Measurements from ENCODE around the gene UROC1. TPM values are rescaled to one million over a fixed set of nuclear protein-coding genes. Genes with fewer than 3 reads are reported as not detected.

UROC1 gene
- not detected in 2 replicates for total RNA-seq
- 0.03 TPM for polyA plus RNA-seq (2012)

GRCh38 chr3:126517291-126517951 lies at the start of gene UROC1:
TSS of gene UROC1 (minus strand) at chr3:126517773. CDS start at chr3:126517719, 54 bp downstream.
- no peak for DNase-seq (ENCODE audit: low read depth)

DNA sequence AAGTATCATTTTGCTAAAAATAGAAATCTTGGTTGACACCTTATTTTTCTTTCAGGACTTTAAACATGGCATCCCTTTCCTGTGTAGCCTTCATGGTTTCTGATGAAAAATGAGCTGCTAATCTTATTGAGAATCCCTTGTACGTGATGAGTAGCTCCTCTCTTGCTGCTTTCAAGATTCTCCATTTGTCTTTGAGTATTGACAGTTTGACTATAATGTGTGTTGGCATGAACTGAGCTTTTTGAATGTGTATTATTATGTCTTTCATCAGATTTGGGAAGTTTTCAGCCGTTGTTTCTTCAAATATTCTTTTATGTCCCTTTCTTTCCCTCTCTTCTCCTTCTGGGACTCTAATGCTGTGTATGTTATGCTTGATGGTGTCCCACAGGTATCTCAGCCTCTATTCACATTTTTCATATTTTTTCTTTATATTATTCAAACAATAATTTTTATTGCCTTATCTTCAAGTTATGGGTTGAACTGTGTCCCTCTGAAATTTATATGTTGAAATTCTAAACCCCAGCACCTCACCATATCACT lies 45.2 kb upstream of the UROC1 start:
- DNase-seq (ENCODE audit: low read depth) = no peak

GRCh38 chr3:126558336-126559071 lies 40.9 kb upstream of the UROC1 start, which contains the start of gene C3orf22:
TSS of gene C3orf22 (minus strand) at chr3:126558932. CDS start at chr3:126553390, 5,542 bp downstream.
- DNase-seq (ENCODE audit: low read depth) = peak; percentile 10

DNA sequence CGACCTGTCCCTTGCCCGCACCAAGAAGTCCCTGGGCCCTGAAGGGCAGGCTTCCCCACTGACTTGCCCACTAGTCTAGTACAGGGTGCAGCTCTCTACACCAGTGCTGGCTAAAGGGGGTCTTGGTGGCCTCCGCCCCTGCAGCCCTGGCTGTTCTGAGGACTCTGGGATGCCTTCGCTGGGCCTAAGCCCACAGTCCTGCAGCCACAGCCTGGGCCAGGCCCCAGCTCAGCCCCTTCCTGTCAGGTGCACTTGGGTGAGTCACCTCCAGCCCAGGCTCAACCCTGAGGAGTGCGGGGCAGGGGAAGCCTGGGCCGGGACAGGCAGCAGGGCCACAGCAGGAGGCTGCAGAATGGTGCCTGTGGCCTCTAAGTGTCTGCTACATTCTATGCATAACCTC lies 40.2 kb upstream of the UROC1 start:
- DNase-seq (ENCODE audit: low read depth) = peak; percentile 32

- DNase-seq (ENCODE audit: low read depth) = no peak
Observed at GRCh38 chr3:126557415-126557745, 39.8 kb upstream of the UROC1 start.

- DNase-seq (ENCODE audit: low read depth) = no peak
Observed at GRCh38 chr3:126556637-126557414, 39.3 kb upstream of the UROC1 start.

DNA sequence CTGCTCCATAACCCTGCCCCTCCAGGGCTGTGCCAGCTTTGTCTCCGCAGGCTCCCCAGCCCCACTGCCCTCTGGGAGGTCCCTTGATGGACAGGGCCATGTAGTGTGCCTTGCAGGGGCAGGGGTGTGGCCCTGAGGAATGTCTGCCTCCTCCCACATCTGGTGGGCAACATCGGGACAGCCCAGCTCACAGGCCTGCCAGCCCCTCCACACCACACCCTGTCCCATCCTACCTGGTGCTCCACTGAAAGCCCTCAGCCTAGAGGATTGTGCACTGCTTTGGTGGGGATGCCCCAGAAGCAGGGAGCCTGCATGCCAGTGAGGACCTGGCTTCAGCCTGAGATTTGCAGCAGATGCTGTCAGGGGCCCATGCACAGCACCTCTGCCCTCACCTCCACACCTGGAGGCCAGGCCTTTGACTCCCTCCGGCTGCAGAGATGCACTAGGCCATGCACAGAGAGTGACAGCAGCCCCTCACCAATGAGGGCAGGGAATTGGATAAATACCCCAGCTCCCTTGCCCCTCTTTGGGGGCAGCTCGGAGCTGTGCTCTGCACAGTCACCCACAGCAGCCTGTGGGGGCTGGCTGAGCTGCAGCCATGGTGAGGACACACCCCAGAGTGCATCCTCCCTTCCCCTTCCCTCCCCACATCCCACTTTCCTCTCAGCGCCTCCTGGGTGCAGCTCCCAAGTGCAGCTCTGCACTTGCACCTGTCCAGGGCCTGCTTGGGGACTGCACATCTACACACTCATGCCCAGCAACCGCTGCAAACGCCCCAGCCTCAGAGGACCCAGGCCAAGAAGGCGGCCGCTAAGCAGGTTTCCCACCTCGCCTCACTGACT lies 38.4 kb upstream of the UROC1 start:
- no peak for DNase-seq (ENCODE audit: low read depth)

GRCh38 chr3:126554560-126555525 lies 37.3 kb upstream of the UROC1 start:
- peak; percentile 23 for DNase-seq (ENCODE audit: low read depth)

- DNase-seq (ENCODE audit: low read depth) = no peak
Observed at GRCh38 chr3:126553284-126554084, 35.9 kb upstream of the UROC1 start.

GRCh38 chr3:126552688-126553283 lies 35.2 kb upstream of the UROC1 start:
- peak; percentile 77 for DNase-seq (ENCODE audit: low read depth)

DNA sequence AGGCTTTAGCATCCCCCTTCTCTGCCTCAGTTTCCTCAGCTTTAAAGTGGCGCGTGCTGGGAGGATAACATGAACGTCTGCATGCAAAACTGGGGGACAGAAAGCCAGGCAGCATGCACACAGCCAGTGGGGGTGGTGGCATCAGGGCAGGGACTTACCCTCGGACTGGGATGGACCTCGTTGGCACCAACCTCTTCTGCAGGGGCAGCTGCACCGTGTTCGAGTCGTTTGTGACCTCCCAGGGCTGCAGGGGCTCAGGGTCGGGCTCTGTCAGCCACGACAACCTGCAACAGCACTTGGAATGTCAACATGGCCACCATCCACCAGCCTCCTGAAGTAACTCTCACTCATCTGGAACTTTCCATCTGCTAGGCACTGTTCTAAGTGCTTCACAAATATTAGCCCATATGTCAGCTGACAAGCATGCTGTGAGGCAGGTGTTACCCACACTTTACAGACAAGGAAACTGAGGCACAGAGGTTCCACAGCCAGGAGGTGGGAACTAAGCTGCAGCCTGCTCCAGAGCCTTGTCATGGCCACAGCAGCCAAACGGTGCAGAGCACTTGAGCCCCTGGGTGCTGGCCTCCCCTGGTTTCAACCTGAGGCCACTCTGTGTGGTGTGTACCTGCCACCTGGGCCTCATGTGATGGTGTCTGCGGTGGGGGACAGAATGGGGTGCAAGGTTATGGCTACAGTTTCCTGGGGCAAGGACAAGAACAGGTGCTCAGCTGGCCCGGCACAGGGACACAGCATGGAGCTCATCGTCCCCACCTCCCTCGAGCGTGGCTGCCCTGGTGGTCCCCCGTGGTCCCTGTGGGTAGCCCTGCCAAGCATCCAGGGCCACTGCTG lies 34.5 kb upstream of the UROC1 start:
- no peak for DNase-seq (ENCODE audit: low read depth)

- no peak for DNase-seq (ENCODE audit: low read depth)
Observed at GRCh38 chr3:126551121-126551838, 33.7 kb upstream of the UROC1 start.

DNA sequence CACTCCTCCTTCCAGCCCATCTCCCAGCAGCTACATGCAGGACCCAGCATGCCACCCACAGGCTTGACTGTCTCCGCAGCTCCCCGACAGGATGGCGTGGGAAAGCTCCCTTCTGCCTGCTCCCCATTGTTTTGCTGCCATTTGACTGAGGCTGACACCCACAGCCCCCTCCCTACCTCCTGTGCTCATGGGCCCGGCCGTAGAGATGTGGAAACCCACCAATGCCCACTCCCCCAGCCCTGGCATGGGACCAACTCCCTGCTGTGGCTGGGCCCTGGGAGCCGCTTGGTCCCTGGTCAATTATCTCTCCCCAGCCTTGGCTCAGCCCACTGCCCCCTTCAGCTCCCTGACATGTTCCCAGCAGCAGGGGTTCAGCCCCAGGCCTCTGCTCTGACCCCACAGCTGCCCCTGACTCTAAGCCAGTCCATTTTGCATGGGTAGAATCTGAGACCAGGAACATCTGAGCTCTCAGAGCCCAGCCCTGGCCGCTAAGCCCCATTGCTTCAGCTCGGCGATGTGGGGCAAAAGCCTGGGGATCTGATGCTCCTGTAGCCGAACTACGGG lies 33.0 kb upstream of the UROC1 start:
- no peak for DNase-seq (ENCODE audit: low read depth)

GRCh38 chr3:126549861-126550487 lies 32.4 kb upstream of the UROC1 start:
- DNase-seq (ENCODE audit: low read depth) = peak; percentile 12

DNA sequence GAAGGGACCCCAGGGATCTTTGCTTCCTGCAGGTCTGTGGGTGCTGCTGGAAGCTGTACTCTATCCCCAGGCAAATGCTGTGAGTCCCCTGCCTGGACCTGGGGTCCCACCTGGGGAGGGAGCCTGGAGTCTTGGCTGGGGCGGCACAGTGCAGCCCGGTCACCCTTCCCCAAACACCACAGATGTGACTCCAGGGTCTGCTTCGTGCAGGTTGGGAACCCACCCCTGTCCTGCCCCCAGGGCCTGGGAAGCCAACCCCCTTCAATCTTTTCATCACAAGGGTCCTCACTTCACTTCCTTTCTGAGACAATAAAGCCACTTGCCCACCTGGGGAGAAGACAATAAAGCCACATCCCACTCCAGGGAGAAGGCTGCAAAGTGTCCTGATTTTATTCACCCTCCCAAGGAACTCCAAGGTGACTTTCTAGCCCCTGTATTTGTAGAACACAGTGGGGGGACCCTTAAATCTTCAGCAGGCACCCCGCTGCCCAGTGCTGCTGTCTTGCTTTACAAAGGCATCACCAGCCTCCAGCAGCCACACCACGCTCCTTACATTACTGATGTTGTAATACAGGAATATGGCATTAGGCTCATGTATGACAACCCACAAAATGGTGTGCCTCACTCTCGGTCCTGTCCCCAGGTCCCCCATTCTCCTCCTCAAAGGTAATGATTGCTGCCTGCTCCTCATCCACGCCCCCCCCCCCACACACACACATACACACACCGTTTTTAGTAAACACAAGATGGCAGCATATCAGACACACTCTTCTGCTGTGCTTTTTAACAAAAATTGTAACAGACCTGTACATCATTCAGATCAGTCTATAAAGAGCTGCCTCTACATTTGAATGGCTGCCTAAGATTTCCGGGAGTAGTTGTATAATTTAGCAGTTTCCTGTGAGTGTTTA lies 31.2 kb upstream of the UROC1 start:
- no peak for DNase-seq (ENCODE audit: low read depth)

Measured in myocyte (in vitro differentiated cells).